Measurements from ENCODE around the gene MAD1L1. TPM values are rescaled to one million over a fixed set of nuclear protein-coding genes. Genes with fewer than 3 reads are reported as not detected.

MAD1L1 gene
- total and polyA plus RNA-seq, 11 donors: 11.1 to 29.7 (median 20.9) TPM

- Histone ChIP-seq H3K36me3 (peaks cover 0 to 10% (median 0%) of the 10 kb centered on the region in 9 donors), H3K27ac (peak overlapping the region in 2 of 12 donors; percentile 17 to 18), H3K4me3 (no peak overlapping the region), H3K9me3 (no peaks in the 10 kb centered on the region), H3K4me1 (peaks cover 0 to 18% (median 5%) of the 10 kb centered on the region in 12 donors), H3K27me3 (no peaks in the 10 kb centered on the region)
- intact Hi-C loops (cut with DNase I): no loop called here
- DNase-seq (peak in 1 of 5 donors; percentile 18), ATAC-seq (peak in 1 of 4 donors; percentile 6)
- TF ChIP-seq CTCF (IDR thresholded peaks at IDR 0.05): no peak
- no peak for TF ChIP-seq POLR2A (IDR thresholded peaks at IDR 0.05)
- 89 to 94% (median 90%) methylated on average over 23 to 28 of the region's 28 CpGs for WGBS, 4 donors
These were observed 347.1 kb downstream of the MAD1L1 start for GRCh38 chr7:1885465-1886226.

GRCh38 chr7:1884583-1885350, 348.0 kb downstream of the MAD1L1 start:
- Histone ChIP-seq H3K4me3 (no peak overlapping the region), H3K4me1 (peaks cover 0 to 18% (median 5%) of the 10 kb centered on the region in 12 donors), H3K27ac (no peak overlapping the region), H3K27me3 (no peaks in the 10 kb centered on the region), H3K36me3 (peaks cover 0 to 10% (median 0%) of the 10 kb centered on the region in 9 donors), H3K9me3 (no peaks in the 10 kb centered on the region)
- no peak for ATAC-seq
- DNase-seq: peak in 1 of 5 donors; percentile 22
- WGBS, 4 donors: 94 to 96% (median 95%) methylated on average over 26 of the region's 26 CpGs
- TF ChIP-seq CTCF (IDR thresholded peaks at IDR 0.05) (no peak), POLR2A (IDR thresholded peaks at IDR 0.05) (no peak)
- intact Hi-C loops (cut with DNase I): no loop called here

- intact Hi-C loops (cut with DNase I): no loop called here
- DNase-seq (peak in 1 of 5 donors; percentile 27), ATAC-seq (peak in 1 of 4 donors; percentile 17)
- H3K4me1 ChIP-seq: peaks cover 0 to 18% (median 5%) of the 10 kb centered on the region in 12 donors
- H3K27me3 ChIP-seq: no peaks in the 10 kb centered on the region
- WGBS, 4 donors: 84 to 91% (median 89%) methylated on average over 11 to 30 of the region's 30 CpGs
- H3K4me3 ChIP-seq: no peak overlapping the region
- peak in 1 of 12 donors; percentile 11 for TF ChIP-seq CTCF (IDR thresholded peaks at IDR 0.05)
- no peak for TF ChIP-seq POLR2A (IDR thresholded peaks at IDR 0.05)
- no peak overlapping the region for H3K27ac ChIP-seq
- H3K36me3 ChIP-seq: peaks cover 0 to 10% (median 0%) of the 10 kb centered on the region in 9 donors
- H3K9me3 ChIP-seq: peaks cover 0 to 4% (median 0%) of the 10 kb centered on the region in 12 donors
These were observed 348.7 kb downstream of the MAD1L1 start for GRCh38 chr7:1883834-1884582.
